Thoracic aorta (tissue), 2 donors: ENCODE data around the gene MT2A. TPM values are rescaled to one million over a fixed set of nuclear protein-coding genes. Genes with fewer than 3 reads are reported as not detected.
A peak's percentile ranks its signal among the peaks of the same experiment; 100 is the strongest.

Source experiments
- ATAC-seq: fragments of 150-250 bp; one replicate; pipeline ENCODE4 v1.8.0; 2017; ENCODE audit warnings: low read depth; ENCODE audit not compliant: insufficient number of reproducible peaks, low FRiP score
- DNase-seq: peaks from one replicate; pipeline ENCODE4 v3.0.0-alpha.2; 2020; ENCODE audit warnings: low spot score
- H3K27ac ChIP-seq, 2 donors: fragments of 200-600 bp; sonication (generic); 1 replicate in 1 of 2; 2 replicates in 1 of 2; pipeline ENCODE4 v1.5.1; 2016; ENCODE audit warnings: mild to moderate bottlenecking in 2 of 2, moderate library complexity in 2 of 2
- H3K27me3 ChIP-seq: fragments of 200-600 bp; sonication (generic); replicated peaks from 2 replicates; pipeline ENCODE4 v1.6.0; 2016; ENCODE audit warnings: mild to moderate bottlenecking; ENCODE audit not compliant: insufficient read depth
- H3K36me3 ChIP-seq: fragments of 200-600 bp; sonication (generic); one replicate; pipeline ENCODE4 v1.5.1; 2016
- H3K4me1 ChIP-seq, 2 donors: fragments of 200-600 bp; sonication (generic); 1 replicate in 1 of 2; 2 replicates in 1 of 2; pipeline versions ENCODE4 v1.5.1 to v1.6.0; 2016; ENCODE audit warnings: low read depth in 2 of 2, mild to moderate bottlenecking in 1 of 2; ENCODE audit not compliant: control insufficient read depth in 1 of 2
- H3K4me3 ChIP-seq: fragments of 200-600 bp; sonication (generic); 2 replicates; pipeline ENCODE4 v1.5.1; 2016; ENCODE audit warnings: mild to moderate bottlenecking
- H3K9me3 ChIP-seq: fragments of 200-600 bp; sonication (generic); 2 replicates; pipeline ENCODE4 v1.5.1; 2016
- total RNA-seq, 2 donors: library from RNA; depleted of rRNA; stranded (reverse); fragments of >200 nt; gene quantifications; one replicate each; pipeline versions ENCODE4 v1.1.0 to v1.2.3, GENCODE V29; 2016
- TF ChIP-seq, protein P1 (sequence below): fragments of 200-600 bp; sonication (generic); IDR thresholded peaks from one replicate; pipeline ENCODE4 v1.5.1; 2019; ENCODE audit warnings: antibody characterized with exemption

Gene MT2A
- total RNA-seq, 2 donors from 2014 or later: 107 to 185 TPM

DNA sequence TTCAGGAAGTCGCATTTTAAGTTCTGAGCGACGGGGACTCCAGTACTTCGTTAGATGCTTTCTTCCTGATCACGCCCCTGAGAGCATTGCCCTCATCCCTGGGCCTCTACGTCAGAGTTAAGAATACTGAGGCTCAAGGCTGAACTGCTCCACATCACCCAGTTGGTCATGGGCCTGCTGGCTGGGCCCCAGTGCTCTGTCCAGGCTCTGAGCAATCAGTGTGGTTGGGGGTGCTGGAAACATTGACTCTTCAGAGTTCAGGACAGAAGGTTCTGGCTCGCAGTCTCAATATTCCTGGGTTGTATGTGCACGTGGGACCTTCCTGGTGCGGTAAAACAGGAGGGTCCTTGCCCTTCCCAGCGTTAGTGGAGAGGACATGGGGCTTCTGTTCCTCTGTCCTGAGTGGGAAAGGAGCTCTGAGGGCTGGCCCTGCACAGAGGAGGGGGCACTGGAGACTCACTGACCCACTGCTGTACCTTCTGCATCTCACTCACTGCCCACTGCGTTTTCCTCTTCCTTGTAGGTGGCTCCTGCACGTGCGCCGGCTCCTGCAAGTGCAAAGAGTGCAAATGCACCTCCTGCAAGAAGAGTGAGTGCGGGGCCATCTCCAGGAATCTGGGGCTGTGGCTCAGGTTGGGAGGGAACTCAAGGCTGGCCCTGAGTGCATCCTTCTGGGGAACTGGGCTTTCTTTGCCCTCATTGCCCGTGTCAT, 17.7 kb downstream of the MT2A start:
- peak; percentile 70 for DNase-seq

GRCh38 chr16:56626685-56627084, 18.3 kb downstream of the MT2A start:
- DNase-seq (no peak), ATAC-seq (no peak)
- TF ChIP-seq, protein P1, sequence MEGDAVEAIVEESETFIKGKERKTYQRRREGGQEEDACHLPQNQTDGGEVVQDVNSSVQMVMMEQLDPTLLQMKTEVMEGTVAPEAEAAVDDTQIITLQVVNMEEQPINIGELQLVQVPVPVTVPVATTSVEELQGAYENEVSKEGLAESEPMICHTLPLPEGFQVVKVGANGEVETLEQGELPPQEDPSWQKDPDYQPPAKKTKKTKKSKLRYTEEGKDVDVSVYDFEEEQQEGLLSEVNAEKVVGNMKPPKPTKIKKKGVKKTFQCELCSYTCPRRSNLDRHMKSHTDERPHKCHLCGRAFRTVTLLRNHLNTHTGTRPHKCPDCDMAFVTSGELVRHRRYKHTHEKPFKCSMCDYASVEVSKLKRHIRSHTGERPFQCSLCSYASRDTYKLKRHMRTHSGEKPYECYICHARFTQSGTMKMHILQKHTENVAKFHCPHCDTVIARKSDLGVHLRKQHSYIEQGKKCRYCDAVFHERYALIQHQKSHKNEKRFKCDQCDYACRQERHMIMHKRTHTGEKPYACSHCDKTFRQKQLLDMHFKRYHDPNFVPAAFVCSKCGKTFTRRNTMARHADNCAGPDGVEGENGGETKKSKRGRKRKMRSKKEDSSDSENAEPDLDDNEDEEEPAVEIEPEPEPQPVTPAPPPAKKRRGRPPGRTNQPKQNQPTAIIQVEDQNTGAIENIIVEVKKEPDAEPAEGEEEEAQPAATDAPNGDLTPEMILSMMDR: no peak
- Histone ChIP-seq H3K27me3 (no peaks in the 10 kb centered on the region), H3K9me3 (no peaks in the 10 kb centered on the region), H3K27ac (peak overlapping the region; percentile 95 to 99), H3K4me3 (peak overlapping the region; percentile 77), H3K36me3 (no peaks in the 10 kb centered on the region), H3K4me1 (peaks cover 0 to 5% of the 10 kb centered on the region in 2 donors)

More for the DNA sequence above, 17.7 kb downstream of the MT2A start:
- TF ChIP-seq, protein P1: no peak
- Histone ChIP-seq H3K4me1 (peaks cover 0 to 5% of the 10 kb centered on the region in 2 donors), H3K9me3 (no peaks in the 10 kb centered on the region), H3K27me3 (no peaks in the 10 kb centered on the region), H3K27ac (peak overlapping the region; percentile 95 to 99), H3K36me3 (no peaks in the 10 kb centered on the region), H3K4me3 (peak overlapping the region; percentile 77)
- peak; percentile 68 for ATAC-seq

- Histone ChIP-seq H3K4me3 (no peak overlapping the region), H3K27ac (peak overlapping the region; percentile 37 to 68), H3K36me3 (no peaks in the 10 kb centered on the region), H3K4me1 (peaks cover 0 to 10% of the 10 kb centered on the region in 2 donors), H3K27me3 (no peaks in the 10 kb centered on the region), H3K9me3 (no peaks in the 10 kb centered on the region)
- no peak for ATAC-seq
- no peak for DNase-seq
- TF ChIP-seq, protein P1: no peak
These were observed 20.3 kb downstream of the MT2A start for GRCh38 chr16:56628486-56629350.

DNA sequence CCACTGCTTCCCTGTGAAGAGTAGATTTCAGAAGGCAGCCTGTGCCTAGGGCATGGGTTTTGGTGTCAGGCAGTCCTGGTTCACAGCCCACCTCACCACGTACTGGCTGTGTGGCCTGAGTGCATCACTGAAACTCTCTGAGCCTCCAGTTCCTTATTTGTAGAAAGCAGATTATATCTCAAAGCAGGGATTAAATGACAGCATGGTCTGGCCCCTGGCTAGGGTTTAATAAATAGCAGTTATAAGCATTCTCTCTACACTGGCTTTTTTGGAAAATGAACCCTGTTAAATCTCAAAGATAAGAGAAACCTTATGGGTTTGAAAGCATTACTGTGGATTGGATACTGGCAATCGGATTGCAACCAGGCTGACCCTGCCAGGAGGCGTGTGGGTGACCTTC, 21.1 kb downstream of the MT2A start:
- H3K36me3 ChIP-seq: no peaks in the 10 kb centered on the region
- H3K4me1 ChIP-seq: peaks cover 0 to 18% of the 10 kb centered on the region in 2 donors
- TF ChIP-seq, protein P1: no peak
- DNase-seq (no peak), ATAC-seq (no peak)
- H3K4me3 ChIP-seq: no peak overlapping the region
- H3K27me3 ChIP-seq: no peaks in the 10 kb centered on the region
- peak overlapping the region in 1 of 2 donors; percentile 68 for H3K27ac ChIP-seq
- no peaks in the 10 kb centered on the region for H3K9me3 ChIP-seq

DNA sequence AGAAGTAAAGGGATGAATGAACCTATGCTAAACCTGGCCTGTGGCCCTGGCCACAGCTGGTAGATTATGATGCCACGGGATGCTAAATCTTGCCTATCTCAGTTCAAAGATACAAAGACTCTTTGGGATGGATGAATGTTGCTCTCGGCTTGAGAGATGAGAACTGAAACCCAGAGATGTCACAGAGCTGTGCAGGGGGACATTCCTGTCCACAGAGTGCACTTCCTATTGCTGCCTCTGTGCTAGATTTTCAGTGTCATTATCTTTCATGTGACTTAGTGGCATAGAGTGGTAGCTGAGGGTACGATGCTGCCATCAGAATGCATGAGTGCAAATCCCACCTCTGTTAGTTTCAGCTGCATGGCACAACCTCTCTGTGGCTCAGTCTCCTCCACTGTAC, 21.8 kb downstream of the MT2A start:
- peaks cover 2 to 24% of the 10 kb centered on the region in 2 donors for H3K4me1 ChIP-seq
- DNase-seq (no peak), ATAC-seq (no peak)
- H3K36me3 ChIP-seq: no peaks in the 10 kb centered on the region
- H3K27ac ChIP-seq: no peak overlapping the region
- H3K9me3 ChIP-seq: no peaks in the 10 kb centered on the region
- TF ChIP-seq, protein P1: no peak
- no peak overlapping the region for H3K4me3 ChIP-seq
- H3K27me3 ChIP-seq: no peaks in the 10 kb centered on the region
